ENCODE measurements around the gene RNF40.
A peak's percentile ranks its signal among the peaks of the same experiment; 100 is the strongest.

The RNF40 gene

GRCh38 chr16:30740364-30741251 is 21.5 kb upstream of the RNF40 start:
- DNase-seq (ENCODE audit: low read depth), result peak; percentile 59

- DNase-seq (ENCODE audit: low read depth), result peak; percentile 79
Observed at GRCh38 chr16:30741461-30741914, 20.6 kb upstream of the RNF40 start.

GRCh38 chr16:30743716-30744115 is 18.4 kb upstream of the RNF40 start:
- DNase-seq (ENCODE audit: low read depth), result no peak

- no peak for DNase-seq (ENCODE audit: low read depth)
Observed at GRCh38 chr16:30744183-30744582, 17.9 kb upstream of the RNF40 start.

- DNase-seq (ENCODE audit: low read depth), result no peak
Observed at GRCh38 chr16:30745082-30745481, 17.0 kb upstream of the RNF40 start.

- no peak for DNase-seq (ENCODE audit: low read depth)
Observed at GRCh38 chr16:30746638-30747175, 15.4 kb upstream of the RNF40 start.

- no peak for DNase-seq (ENCODE audit: low read depth)
Observed at GRCh38 chr16:30747331-30747730, 14.8 kb upstream of the RNF40 start.

GRCh38 chr16:30747799-30748633 is 14.1 kb upstream of the RNF40 start, which contains the start of gene PHKG2:
Gene PHKG2, plus strand, starts transcription at chr16:30748425. Its CDS starts 396 bp downstream, at chr16:30748821.
- DNase-seq (ENCODE audit: low read depth), result peak; percentile 93

GRCh38 chr16:30748634-30749445 is 13.3 kb upstream of the RNF40 start:
- DNase-seq (ENCODE audit: low read depth), result no peak

GRCh38 chr16:30750201-30750600 is 11.9 kb upstream of the RNF40 start:
- no peak for DNase-seq (ENCODE audit: low read depth)

GRCh38 chr16:30750876-30751465 is 11.2 kb upstream of the RNF40 start:
- DNase-seq (ENCODE audit: low read depth), result no peak

- no peak for DNase-seq (ENCODE audit: low read depth)
Observed at GRCh38 chr16:30753596-30753995, 8.5 kb upstream of the RNF40 start.

GRCh38 chr16:30755955-30756780 is 6.0 kb upstream of the RNF40 start:
- no peak for DNase-seq (ENCODE audit: low read depth)

GRCh38 chr16:30756781-30757100 is 5.4 kb upstream of the RNF40 start:
- DNase-seq (ENCODE audit: low read depth), result no peak

- DNase-seq (ENCODE audit: low read depth), result no peak
Observed at GRCh38 chr16:30757316-30757715, 4.8 kb upstream of the RNF40 start.

- DNase-seq (ENCODE audit: low read depth), result no peak
Observed at GRCh38 chr16:30758988-30759491, 3.1 kb upstream of the RNF40 start.

- DNase-seq (ENCODE audit: low read depth), result no peak
Observed at GRCh38 chr16:30760001-30760559, 2.0 kb upstream of the RNF40 start.

- no peak for DNase-seq (ENCODE audit: low read depth)
Observed at GRCh38 chr16:30760577-30761426, 1.3 kb upstream of the RNF40 start.

- DNase-seq (ENCODE audit: low read depth), result no peak
Observed at GRCh38 chr16:30761427-30761927, 645 bp upstream of the RNF40 start.
